Measurements from ENCODE around the gene DLX5.

DNA sequence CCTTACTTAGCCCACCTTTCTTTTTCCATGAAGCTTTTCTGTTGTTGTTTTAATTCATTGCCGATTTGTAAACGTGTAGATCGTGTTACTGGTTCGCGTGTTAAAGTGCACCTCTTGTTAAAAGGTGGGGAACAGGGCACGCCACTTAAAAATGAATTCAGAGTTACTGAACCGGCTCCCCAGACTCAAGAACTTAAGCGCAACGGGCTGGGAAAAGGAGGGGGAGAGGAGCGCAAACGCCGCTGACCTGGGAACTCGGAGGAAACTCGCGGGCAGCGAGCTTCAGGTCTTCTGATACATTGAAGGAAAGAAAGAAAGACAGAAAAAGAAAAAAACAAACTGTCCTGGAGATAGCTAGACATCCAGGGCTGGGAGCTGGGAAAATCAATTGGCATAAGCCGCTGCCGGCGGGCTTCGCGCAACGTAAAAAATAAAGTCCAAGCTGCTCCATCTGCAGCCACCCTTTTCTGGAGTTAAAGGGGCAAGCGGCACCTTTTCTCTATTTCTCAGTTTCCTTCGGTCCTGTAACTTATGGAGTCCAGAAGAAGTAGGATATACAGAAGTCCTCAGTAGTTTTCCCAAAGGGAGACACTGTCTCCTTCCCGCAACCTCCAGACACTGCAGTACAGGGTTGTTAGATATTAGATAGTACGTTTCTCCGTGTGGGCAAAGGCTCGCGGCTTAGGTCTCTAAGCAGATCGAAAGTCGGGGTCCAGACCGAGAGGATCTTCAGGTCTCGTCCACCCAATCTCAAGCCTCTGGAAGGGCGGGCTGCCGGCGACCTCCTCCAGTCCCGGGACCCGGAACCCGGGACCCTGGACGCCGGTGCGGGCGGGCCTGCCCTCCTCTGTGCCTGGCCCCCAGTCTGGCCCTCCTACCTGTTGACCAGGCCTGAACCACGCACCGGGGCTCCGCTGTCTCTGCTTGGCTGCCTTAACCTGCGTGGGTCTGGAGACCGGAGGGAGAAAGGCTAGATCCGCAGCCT, 21.1 kb downstream of the DLX5 start:
- TF ChIP-seq, protein P1, sequence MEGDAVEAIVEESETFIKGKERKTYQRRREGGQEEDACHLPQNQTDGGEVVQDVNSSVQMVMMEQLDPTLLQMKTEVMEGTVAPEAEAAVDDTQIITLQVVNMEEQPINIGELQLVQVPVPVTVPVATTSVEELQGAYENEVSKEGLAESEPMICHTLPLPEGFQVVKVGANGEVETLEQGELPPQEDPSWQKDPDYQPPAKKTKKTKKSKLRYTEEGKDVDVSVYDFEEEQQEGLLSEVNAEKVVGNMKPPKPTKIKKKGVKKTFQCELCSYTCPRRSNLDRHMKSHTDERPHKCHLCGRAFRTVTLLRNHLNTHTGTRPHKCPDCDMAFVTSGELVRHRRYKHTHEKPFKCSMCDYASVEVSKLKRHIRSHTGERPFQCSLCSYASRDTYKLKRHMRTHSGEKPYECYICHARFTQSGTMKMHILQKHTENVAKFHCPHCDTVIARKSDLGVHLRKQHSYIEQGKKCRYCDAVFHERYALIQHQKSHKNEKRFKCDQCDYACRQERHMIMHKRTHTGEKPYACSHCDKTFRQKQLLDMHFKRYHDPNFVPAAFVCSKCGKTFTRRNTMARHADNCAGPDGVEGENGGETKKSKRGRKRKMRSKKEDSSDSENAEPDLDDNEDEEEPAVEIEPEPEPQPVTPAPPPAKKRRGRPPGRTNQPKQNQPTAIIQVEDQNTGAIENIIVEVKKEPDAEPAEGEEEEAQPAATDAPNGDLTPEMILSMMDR (IDR thresholded peaks at IDR 0.05): no peak
- TF ChIP-seq POLR2A (IDR thresholded peaks at IDR 0.05) (no peak), POLR2AphosphoS5 (IDR thresholded peaks at IDR 0.05) (no peak)
